HG02759 (cell line): Measurements from ENCODE around the gene L3MBTL4.
"Not testable (repeated sequence)": the region's sequence is repeated elsewhere in the genome, so short reads cannot be mapped to it uniquely, and the experiment has no call there.

ENCODE experiments used
- ATAC-seq: cut with Tn5 transposase; IDR thresholded peaks from one replicate; pipeline ENCODE4 v1.9.1; 2021; ENCODE audit warnings: mild to moderate bottlenecking, moderate library complexity; ENCODE audit not compliant: unreplicated experiment

The L3MBTL4 gene

DNA sequence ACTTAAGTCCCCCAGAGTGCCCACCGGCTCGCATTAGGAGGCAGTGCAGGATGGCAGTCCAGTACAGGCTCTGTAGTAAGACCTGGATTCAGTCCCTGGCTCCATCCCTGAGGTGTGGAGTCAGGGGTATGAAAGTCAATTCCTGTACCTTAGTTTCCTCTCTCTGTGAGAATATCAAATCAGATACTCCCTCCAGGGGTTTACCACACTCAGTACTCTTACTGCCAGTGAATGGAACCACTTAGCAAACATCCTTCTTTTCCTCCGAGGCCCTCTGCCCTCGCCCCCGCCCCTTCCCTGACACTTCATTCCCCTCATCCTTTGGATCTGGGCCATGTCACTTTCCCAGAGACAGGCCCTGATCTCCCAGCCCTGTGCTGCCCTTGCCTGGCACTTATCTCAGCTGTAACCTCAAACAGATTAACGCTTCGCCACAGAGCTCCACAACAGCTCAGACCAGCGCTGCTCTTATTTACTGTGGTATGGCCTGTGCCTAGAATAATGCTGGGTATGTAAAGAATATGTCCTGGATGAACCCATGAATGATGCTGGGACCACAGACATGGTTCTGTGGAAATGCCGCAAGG is 360.4 kb downstream of the L3MBTL4 start:
- no peak for ATAC-seq

DNA sequence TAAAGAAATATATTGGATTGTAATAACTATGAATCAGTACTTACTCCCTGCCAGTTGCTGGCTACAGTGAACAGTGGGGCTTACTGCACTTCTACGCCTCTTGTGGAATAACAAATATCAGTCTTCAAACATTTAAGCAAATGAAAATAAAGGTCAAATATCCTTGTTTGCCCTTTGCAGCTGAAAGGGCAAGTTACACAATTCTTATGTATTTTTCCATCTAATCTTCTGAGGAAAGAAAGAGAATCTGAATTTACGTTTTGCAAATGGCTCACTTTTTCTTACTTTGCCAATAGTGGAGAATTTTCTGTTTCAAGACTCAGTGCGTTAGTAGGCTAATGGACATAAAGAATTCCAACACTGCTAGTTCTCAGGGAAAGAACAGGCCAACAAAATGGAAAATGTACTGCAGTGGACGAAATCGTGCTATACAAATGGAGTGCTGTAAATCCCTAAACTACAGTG is 362.2 kb downstream of the L3MBTL4 start:
- ATAC-seq, result no peak

DNA sequence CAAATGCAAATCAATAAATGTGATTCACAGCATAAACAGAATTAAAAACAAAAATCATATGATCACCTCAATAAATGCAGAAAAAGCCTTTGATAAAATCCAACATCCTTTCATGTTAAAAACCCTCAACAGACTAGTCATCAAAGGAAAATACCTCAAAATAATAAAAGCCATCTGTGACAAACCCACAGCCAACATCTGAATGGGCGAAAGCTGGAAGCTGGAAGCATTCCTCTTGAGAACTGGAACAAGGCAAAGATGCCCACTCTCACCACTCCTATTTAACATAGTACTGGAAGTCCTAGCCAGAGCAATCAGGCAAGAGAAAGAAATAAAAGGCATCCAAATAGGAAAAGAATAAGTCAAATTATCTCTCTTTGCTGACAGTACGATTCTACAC is 367.1 kb downstream of the L3MBTL4 start:
- not testable (repeated sequence) for ATAC-seq

DNA sequence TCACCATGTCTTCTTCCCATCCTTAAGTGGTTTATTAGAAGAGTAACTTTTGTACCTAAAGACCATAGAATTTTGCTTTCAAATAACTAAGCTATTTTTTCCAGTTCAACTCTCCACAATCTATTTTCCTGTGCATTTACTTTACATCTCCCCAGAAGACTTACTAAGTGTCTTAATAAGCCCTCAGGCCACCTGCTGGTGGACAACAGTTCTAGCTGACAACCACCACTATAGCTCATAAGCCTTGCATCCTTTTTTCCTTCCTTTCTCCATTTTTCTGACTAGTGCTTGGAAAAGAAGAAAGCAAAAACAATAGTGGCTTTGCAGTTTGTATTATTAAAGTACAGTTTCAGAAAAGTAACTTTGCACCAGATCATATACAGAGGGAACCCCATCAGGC is 369.9 kb downstream of the L3MBTL4 start:
- ATAC-seq, result no peak

DNA sequence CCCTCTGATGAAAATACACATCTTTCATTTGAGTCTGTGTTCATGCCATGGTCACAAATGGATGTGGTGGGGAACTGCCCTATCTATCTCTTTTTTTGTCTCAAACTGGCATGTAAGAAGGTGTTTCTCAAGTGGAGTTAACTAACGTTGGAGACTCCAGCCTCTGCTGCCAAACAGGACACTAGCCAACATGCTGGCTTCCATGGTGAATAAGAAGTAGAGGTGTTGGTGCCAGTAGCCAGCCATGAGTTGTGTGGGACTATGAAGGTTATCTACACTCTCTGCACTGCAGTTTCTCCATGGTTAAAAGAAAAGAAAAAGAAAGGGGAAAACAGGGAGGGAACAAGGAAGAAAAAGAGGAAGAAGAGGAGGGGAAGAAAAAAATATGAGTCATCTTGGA is 370.4 kb downstream of the L3MBTL4 start:
- ATAC-seq, result no peak

DNA sequence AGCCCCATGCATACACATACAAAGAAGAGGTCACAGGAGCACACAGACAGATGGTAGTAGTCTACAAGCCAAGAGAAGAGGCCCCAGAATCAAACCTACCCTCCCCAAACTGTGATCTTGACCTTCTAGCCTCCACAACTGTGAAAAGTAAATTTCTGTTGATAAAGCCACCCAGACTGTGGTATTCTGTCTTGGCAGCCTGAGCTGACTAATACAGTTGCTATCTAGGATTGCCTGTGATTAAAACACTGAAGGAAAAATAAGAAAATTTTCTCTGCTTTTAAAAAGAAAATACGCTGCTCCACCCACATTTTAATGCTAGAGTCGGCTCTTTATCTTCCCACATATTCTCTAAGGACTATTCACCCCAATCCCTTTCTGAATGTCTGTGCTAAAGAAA is 375.7 kb downstream of the L3MBTL4 start:
- ATAC-seq, result no peak

DNA sequence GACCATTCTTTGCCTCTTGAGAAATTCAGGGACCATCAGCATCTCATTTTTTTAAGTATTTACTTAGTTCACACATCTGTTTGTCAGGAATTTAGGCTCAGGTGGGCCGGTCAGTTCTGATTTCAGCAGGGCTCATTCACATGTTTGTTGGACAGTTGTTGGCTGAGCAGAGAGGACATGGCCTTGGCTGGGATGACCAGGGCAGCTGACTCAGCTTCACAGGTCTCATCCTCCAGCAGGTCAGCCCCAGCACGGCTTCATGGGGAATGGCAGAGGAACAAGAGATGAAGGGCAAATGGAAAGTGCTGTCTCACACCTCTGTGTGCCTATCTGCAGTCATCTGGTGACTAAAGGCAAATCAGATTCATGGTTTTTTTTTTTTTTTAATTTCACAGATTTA is 383.3 kb downstream of the L3MBTL4 start:
- ATAC-seq, result no peak

DNA sequence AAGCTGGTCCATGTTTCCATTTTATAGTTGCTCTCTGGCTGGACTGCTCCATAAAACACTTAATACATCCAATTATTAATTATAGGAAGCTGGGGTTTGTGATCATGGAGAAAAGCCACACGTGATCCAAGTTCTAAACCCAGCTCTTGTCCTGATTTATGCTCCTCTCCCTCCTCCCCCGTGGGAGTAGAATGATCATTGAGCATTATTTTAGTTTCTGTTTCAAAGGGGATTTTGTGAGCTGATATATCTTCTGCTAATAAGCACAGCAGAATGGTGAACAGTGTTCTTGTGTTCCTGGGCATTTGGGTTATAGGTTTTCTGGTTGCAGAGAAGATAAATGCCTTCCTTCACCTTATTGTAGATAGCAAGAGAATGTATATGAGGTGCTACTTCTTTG is 383.7 kb downstream of the L3MBTL4 start:
- ATAC-seq, result no peak

DNA sequence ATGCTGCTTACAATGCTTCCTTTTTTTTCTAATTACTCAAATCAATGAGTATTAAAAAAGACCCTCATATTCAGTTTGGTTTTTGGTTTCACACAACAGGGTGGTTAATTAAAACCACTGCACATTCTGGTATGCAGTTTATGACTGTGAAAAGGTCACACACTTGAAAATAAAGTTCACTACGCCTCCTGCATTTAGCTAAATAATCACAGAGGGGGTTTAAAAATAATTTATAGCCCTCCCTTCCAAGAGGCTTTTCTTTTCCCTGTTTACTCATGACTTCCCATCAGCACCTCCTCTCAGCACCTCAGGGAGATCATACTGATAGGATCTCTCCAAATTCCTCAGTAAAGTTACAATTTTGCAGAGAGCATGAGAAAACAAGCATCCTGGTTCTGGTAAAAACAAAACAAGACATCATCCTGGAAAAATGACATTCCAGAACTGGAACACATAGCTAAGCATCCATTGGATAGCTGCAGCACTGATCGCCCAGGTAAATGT is 389.9 kb downstream of the L3MBTL4 start:
- ATAC-seq, result no peak

DNA sequence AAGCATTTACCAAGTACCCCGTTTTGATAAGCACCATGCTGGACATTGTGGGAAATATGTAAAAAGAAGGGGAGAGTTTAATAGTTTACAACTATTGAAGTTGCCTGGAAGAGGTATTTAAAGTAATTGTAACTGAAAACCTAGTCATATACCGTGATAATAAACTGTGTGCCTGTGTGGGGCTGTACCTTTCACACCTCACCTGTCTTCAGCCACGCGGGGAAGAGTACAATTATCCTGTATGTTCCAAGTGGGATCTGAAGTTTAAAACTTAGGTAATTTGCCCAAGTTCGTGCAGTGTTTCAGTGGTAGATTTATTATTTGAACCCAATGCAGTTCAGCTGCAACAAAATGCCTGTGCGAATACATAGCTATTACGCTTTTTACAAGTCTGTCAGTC is 391.2 kb downstream of the L3MBTL4 start:
- ATAC-seq, result no peak

DNA sequence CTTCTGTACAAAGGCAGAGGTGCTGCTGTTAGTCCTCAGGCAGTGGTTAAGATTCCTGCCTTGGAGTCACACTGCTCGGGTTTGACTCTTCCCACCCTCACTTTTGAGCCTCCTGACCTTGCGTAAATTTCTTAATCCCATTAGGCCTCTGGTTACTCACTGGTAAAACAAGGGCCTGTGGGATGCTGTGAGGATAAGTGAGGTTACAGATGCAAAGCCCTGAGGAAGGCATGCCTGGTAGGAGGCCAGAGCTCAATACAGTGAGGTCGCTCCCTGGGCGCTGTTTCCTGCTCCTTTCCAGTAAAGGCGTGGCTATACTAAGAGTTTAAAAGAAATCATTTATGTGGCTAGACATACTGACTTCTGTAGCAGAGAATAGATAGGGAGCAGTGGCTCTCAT is 391.9 kb downstream of the L3MBTL4 start:
- no peak for ATAC-seq

DNA sequence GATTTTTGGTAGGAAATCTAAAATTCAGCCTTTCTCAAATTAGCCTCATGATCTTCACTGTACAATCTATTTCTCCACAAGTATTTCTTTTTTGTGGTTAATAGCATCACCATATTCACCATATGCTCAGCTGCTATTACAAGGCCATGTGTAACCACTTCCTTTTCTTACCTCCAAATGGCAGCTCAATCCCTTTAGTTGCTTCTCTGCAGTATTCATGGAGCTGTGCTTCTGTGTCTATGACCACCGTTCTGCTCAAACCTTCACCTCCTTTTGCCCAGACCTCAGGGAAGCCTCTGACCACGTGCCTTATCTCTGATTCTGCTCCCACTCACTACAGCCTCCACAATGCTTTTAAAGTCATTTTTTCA is 392.7 kb downstream of the L3MBTL4 start:
- peak; percentile 75 for ATAC-seq

DNA sequence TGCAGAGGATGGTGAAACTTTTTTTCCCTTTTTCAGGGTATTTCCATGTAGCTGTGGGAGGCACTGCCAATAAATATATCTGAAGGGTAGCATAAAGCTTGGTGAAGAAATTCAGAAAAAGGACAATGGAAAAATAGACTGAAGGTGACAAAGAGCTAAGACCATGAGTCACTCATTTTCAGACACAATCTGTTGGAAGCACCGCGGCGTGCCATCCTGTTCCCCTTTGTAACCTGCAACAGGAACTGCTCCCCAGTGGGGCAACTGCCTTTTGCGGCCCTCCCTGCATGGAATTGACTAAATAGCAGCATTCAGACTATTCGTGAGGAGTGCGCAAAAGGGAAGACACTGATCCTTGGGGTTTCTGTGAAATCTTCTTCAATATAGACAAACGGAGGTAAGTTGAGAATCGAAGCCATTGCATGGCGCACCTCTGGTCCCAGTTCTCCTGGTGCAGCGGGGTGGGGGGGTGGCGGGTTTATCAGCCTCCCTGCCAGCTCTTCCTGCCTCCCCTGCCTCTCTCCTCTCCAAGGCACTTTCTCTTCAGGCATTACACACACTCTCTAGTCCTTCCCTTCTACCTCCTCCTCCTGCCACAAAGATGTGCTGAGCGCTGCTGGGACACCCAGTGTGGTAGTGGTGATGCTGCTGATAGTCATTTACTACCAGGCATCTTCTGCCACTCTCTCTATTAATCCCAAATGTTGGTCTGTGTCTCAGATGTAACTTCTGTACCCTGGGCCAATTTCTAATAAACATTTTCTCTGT is 393.2 kb downstream of the L3MBTL4 start:
- peak; percentile 41 for ATAC-seq

DNA sequence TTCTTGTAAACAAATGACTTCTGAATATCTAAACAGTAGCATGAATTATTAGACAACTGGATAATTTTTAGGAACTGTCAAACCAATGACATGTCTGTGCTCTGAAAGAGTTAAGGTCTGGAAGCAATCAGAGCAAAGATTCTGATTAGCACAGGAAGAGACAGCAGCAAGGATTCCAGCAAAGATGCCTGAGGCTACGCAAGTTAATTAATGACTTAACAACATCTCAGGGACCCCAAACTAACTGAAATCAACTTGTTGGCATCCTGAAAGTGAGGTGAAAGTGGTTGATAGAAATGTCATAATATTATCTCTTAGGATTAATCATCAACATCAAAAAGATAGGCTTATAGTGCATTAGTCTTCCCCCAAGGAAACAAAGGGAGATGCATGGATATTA is 396.0 kb downstream of the L3MBTL4 start:
- ATAC-seq, result no peak

DNA sequence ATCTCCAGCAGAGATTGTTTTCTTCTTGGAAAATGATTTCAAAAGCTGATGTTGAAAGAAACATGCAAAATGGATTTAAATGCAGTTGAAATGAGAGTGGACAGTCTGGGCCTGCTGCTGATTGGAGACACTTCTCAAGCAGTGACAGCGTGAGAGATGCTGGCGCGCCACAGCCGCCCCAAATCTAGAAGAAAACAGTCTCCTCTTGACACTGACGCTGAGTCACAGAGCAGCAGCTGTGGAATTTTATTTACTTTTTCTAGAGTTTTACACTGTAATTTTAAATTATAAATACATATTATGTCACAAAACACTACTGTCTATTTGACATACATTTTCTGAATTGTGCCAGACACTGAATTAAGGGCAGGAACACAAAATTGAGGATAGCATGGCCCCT is 397.5 kb downstream of the L3MBTL4 start:
- ATAC-seq, result no peak

DNA sequence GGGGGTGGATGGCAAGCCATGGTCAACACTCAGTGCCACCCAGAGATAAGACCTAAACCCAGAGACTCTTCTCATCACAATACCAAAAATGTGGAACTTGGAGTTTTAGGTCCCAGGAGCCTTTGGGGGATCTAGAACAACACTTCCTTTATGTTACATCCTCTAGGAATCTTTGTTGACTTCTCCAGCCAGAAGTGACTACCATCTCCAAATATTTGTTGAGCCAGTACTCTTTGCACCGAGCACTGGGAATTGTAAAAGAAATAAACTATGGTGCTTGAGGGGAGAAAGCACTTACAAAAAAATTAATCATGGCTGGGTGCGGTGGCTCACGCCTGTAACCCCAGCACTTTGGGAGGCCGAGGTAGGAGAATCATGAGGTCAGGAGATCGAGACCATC is 399.3 kb downstream of the L3MBTL4 start:
- ATAC-seq, result no peak

DNA sequence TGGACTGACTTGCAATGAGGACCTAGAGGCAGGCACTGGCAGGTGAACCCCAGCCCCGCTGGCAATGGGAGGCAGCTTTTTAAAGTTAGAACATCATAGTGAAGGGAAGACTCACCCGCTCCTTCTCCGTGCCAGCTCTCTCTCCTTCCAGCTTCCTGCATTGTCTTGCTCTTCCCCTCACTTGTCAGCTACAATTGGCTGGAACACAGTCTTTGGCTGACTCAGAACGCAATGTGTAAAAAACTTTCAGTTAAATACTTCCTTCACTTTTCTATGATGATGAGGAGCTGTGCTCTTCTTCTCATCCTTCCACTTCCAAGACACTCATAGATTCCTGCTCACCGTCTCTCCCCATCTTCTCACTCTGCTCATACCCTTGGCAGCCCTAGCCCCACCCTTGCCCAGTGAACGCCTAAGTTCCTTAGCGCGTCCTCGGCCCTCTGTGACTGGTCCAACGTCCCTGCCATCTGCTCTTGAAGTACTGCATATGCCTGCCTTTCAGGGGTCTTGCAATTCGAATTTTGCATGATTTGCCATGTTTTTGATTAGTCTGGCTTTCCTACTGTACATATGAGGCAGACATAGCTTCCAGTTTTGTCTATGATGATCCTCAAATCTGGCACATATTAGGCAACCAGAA is 401.4 kb downstream of the L3MBTL4 start:
- no peak for ATAC-seq

DNA sequence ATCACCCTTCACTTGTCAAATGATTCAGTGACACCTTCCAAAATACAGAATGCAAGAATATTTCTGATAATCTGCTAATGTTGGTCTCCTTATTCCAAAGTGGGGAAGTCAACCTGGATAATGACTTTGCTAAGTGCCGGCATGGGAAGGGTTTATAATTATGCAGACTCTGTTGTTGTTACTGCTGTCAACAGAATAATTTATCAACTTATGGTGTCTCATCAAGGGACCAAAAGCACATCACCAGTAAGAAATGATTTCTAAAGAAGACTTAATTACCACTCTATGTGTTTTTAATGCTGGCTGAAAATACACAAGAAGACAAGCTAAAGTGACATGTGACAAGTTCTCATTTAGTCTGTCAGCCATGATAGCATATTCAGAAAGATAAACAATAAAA is 403.8 kb downstream of the L3MBTL4 start:
- no peak for ATAC-seq

DNA sequence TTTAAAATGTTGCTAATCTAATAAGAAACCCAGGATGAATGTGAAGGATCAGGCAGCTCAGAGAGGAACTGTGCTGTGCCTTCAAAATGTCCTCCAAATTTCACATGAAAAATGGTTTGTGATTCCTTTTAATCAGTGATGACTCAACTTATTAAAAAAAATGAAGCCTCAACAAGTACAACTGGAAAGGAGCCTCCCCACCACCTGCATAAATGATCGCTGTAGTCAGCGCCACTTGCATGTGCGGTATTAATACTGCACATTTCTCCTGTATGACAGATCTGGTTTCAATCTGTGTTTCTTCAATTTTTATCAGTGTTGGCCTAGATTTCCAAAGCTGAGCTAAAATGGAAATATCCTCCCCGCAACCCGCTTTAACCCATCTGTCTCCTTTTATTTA is 404.4 kb downstream of the L3MBTL4 start:
- no peak for ATAC-seq

DNA sequence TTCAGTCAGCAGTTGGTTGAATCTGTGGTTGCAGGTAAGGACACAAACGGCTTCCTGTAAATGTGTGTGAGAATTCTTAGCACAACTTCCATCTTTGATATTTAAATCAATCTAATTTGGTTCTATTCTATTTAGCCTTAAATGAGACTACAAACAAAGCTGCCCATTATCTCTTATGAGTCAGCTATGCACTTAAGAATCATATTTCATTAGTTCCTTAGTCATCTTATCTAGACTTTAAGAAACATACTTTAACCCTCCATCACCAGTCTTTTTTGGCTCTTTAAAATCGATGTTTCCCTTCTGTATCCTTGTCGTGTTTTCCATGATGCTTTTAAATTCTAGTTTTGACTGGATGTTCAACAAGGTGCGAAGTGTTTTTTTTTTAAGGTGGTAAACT is 405.0 kb downstream of the L3MBTL4 start:
- no peak for ATAC-seq

DNA sequence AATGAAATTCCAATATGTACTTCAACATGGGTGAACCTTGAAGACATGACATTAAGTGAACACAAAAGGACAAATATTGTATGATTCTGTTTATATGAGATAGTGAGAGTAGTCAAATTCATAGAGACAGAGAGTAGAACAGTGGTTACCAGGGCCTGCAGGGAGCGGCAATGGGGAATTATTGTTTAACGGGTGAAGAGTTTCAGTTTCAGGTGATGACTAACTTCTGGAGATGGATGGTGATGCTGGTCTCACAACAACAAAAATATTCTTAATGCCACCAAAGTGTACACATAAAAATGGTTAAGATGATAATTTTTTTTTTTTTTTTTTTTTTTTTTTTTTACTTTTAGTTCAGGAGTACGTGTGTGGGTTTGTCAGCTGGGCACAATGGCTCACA is 410.0 kb downstream of the L3MBTL4 start:
- ATAC-seq, result peak; percentile 95

DNA sequence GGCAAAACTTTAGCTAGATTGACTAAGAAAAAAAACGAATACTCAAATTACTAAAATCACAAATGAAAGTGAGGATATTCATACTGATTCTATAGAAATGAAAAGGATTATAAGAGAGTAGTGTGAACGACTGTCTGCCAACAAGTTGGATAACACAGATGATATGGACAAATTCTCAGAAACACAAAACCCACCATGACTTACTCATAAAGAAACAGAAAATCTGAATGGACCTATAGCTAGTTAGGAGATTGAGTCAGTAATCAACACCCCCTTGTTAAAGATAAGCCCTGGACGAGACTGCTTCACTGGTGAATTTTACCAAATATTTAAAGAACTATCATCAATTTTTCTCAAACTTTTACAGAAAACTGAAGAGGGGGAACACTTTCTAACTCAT is 410.6 kb downstream of the L3MBTL4 start:
- peak; percentile 82 for ATAC-seq
